MM.1S (cell line): ENCODE measurements around the gene ERICH6B.

Source experiments
- DNase-seq: peaks from one replicate; pipeline ENCODE4 v3.0.0-alpha.2; 2015
- H2AFZ ChIP-seq: fragments of 300-600 bp; sonication (generic); 2 replicates; pipeline ENCODE4 v1.6.0; 2016; ENCODE audit warnings: antibody characterized with exemption, low read length
- H3F3A ChIP-seq: fragments of 300-600 bp; sonication (generic); 2 replicates; pipeline ENCODE4 v1.6.1; 2016; ENCODE audit warnings: mild to moderate bottlenecking, antibody characterized with exemption, low read length, moderate library complexity, mixed read lengths; ENCODE audit not compliant: insufficient read depth
- H3K27ac ChIP-seq: fragments of 300-600 bp; sonication (generic); 2 replicates; pipeline ENCODE4 v1.5.1; 2016; ENCODE audit warnings: mild to moderate bottlenecking, low read length
- H3K27me3 ChIP-seq: fragments of 300-600 bp; sonication (generic); replicated peaks from 2 replicates; pipeline ENCODE4 v1.6.0; 2016; ENCODE audit warnings: low read length; ENCODE audit not compliant: insufficient read depth
- H3K36me3 ChIP-seq: fragments of 300-600 bp; sonication (generic); replicated peaks from 2 replicates; pipeline ENCODE4 v1.6.1; 2016; ENCODE audit warnings: mild to moderate bottlenecking, low read length, mixed read lengths; ENCODE audit not compliant: insufficient read depth
- H3K4me1 ChIP-seq: fragments of 300-600 bp; sonication (generic); 2 replicates; pipeline ENCODE4 v1.6.1; 2016; ENCODE audit warnings: low read length, mixed read lengths
- H3K4me2 ChIP-seq: fragments of 300-600 bp; sonication (generic); 2 replicates; pipeline ENCODE4 v1.6.0; 2016; ENCODE audit warnings: low read depth, low read length
- H3K4me3 ChIP-seq: fragments of 300-600 bp; sonication (generic); 2 replicates; pipeline ENCODE4 v1.5.1; 2016; ENCODE audit warnings: low read length, mixed read lengths
- H3K79me2 ChIP-seq: fragments of 300-600 bp; sonication (generic); 2 replicates; pipeline ENCODE4 v1.6.1; 2016; ENCODE audit warnings: mixed run types, low read length, mixed read lengths
- H3K9ac ChIP-seq: fragments of 300-600 bp; sonication (generic); 2 replicates; pipeline ENCODE4 v1.6.1; 2016; ENCODE audit warnings: low read length, mixed read lengths
- H3K9me2 ChIP-seq: fragments of 300-600 bp; sonication (generic); replicated peaks from 2 replicates; pipeline ENCODE4 v1.6.1; 2016; ENCODE audit warnings: mild to moderate bottlenecking, low read length, mixed read lengths; ENCODE audit not compliant: insufficient read depth
- H3K9me3 ChIP-seq: fragments of 300-600 bp; sonication (generic); replicated peaks from 2 replicates; pipeline ENCODE4 v1.6.1; 2016; ENCODE audit warnings: mild to moderate bottlenecking, low read length, mixed read lengths; ENCODE audit not compliant: insufficient read depth
- H4K20me1 ChIP-seq: fragments of 300-600 bp; sonication (generic); 2 replicates; pipeline ENCODE4 v1.6.1; 2016; ENCODE audit warnings: mild to moderate bottlenecking, low read length, moderate library complexity, mixed read lengths; ENCODE audit not compliant: insufficient read depth
- EZH2 ChIP-seq: fragments of 300-600 bp; sonication (generic); optimal IDR thresholded peaks from 2 replicates; pipeline ENCODE3; 2017; ENCODE audit warnings: low read depth, mild to moderate bottlenecking, antibody characterized with exemption, low read length, mixed read lengths
- EZH2phosphoT487 ChIP-seq: fragments of 300-600 bp; sonication (generic); IDR thresholded peaks from 2 replicates; pipeline ENCODE4 v1.6.1; 2018; ENCODE audit warnings: antibody characterized with exemption, low read length
- TF ChIP-seq, protein P1 (sequence below): fragments of 300-600 bp; sonication (generic); IDR thresholded peaks from 2 replicates; pipeline ENCODE4 v1.5.1; 2016; ENCODE audit warnings: antibody characterized with exemption, low read length, mixed read lengths

ERICH6B gene

GRCh38 chr13:45501175-45501526 is 114.4 kb downstream of the ERICH6B start:
- H3K9me2 ChIP-seq, result no peaks in the 10 kb centered on the region
- no peaks in the 10 kb centered on the region for H3K27me3 ChIP-seq
- H3F3A ChIP-seq, result no peaks in the 10 kb centered on the region
- H2AFZ ChIP-seq, result no peak overlapping the region
- DNase-seq, result no peak
- H3K36me3 ChIP-seq, result no peaks in the 10 kb centered on the region
- no peaks in the 10 kb centered on the region for H4K20me1 ChIP-seq
- TF ChIP-seq EZH2phosphoT487, result no peak
- no peak for TF ChIP-seq EZH2
- TF ChIP-seq, protein P1, sequence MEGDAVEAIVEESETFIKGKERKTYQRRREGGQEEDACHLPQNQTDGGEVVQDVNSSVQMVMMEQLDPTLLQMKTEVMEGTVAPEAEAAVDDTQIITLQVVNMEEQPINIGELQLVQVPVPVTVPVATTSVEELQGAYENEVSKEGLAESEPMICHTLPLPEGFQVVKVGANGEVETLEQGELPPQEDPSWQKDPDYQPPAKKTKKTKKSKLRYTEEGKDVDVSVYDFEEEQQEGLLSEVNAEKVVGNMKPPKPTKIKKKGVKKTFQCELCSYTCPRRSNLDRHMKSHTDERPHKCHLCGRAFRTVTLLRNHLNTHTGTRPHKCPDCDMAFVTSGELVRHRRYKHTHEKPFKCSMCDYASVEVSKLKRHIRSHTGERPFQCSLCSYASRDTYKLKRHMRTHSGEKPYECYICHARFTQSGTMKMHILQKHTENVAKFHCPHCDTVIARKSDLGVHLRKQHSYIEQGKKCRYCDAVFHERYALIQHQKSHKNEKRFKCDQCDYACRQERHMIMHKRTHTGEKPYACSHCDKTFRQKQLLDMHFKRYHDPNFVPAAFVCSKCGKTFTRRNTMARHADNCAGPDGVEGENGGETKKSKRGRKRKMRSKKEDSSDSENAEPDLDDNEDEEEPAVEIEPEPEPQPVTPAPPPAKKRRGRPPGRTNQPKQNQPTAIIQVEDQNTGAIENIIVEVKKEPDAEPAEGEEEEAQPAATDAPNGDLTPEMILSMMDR, result no peak
- no peaks in the 10 kb centered on the region for H3K4me1 ChIP-seq
- H3K9me3 ChIP-seq, result no peaks in the 10 kb centered on the region
- no peak overlapping the region for H3K4me2 ChIP-seq
- no peak overlapping the region for H3K9ac ChIP-seq
- no peaks in the 10 kb centered on the region for H3K79me2 ChIP-seq
- no peak overlapping the region for H3K27ac ChIP-seq
- H3K4me3 ChIP-seq, result no peak overlapping the region

DNA sequence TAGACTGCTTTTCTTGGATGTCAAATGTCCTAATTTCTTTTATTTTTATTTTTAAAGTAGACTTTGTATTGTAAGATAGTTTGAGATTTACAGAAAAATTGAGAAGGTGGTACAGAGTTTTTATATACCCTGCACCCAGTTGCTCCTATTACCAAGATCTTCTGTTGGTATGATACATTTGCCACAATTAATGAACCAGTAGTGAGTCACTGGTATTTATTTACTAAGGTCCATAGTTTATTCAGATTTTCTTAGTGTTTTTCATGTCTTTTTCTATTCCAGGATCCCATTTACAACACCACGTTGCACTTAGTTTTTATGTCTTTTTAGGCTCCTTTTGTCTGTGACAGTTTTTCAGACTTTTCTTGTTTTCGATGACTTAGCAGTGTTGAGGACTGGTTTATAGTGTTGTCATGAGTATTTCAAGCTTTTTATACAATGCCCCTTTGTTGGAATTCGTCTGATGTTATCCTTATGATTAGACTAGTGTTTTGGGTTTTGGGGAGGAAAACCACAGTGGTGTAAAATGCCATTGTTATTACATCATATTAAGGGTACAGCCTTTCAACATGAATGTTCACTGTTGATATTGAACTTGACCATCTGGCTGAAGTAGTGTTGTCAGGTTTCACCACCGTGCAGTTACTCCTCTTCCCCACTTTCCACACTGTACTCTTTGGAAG is 114.9 kb downstream of the ERICH6B start:
- H3F3A ChIP-seq, result no peaks in the 10 kb centered on the region
- H3K4me3 ChIP-seq, result no peak overlapping the region
- no peaks in the 10 kb centered on the region for H3K36me3 ChIP-seq
- no peak overlapping the region for H2AFZ ChIP-seq
- H3K9ac ChIP-seq, result no peak overlapping the region
- no peak for DNase-seq
- no peaks in the 10 kb centered on the region for H4K20me1 ChIP-seq
- H3K27ac ChIP-seq, result no peak overlapping the region
- H3K27me3 ChIP-seq, result no peaks in the 10 kb centered on the region
- no peak for TF ChIP-seq EZH2
- no peak for TF ChIP-seq EZH2phosphoT487
- TF ChIP-seq, protein P1, result no peak
- H3K9me2 ChIP-seq, result no peaks in the 10 kb centered on the region
- H3K9me3 ChIP-seq, result no peaks in the 10 kb centered on the region
- H3K4me2 ChIP-seq, result no peak overlapping the region
- H3K79me2 ChIP-seq, result no peaks in the 10 kb centered on the region
- H3K4me1 ChIP-seq, result no peaks in the 10 kb centered on the region

DNA sequence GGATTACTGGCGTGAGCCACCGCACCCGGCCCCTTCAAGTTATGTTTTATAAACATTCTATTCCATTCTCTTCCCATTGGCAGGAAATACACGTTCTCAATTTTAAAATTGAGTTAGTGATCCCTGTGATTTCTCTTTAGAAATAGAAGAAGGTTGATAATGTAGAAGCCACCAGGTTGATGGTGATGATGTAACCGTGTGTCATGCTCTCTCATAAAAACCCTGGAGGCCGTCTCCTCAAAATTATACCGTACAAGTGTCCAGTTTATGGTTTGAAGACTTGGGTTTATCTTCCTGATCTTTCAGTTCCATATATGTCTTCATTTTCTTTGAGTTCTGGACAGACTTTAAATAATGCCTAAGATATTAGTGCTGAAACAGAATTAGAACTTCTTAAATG is 118.6 kb downstream of the ERICH6B start:
- H3F3A ChIP-seq, result no peaks in the 10 kb centered on the region
- H3K36me3 ChIP-seq, result no peaks in the 10 kb centered on the region
- H3K4me2 ChIP-seq, result no peak overlapping the region
- no peak for DNase-seq
- no peaks in the 10 kb centered on the region for H3K27me3 ChIP-seq
- H3K4me1 ChIP-seq, result no peaks in the 10 kb centered on the region
- H2AFZ ChIP-seq, result no peak overlapping the region
- no peaks in the 10 kb centered on the region for H3K9me2 ChIP-seq
- no peaks in the 10 kb centered on the region for H3K9me3 ChIP-seq
- no peak overlapping the region for H3K27ac ChIP-seq
- TF ChIP-seq EZH2 (no peak), EZH2phosphoT487 (no peak)
- TF ChIP-seq, protein P1, result no peak
- H3K9ac ChIP-seq, result no peak overlapping the region
- no peaks in the 10 kb centered on the region for H4K20me1 ChIP-seq
- H3K79me2 ChIP-seq, result no peaks in the 10 kb centered on the region
- no peak overlapping the region for H3K4me3 ChIP-seq
